Fibroblast of mammary gland (primary cell): ENCODE measurements around the gene ARHGEF11.

Experiments used
- DNase-seq: peaks from one replicate; pipeline ENCODE4 v3.0.0-alpha.2; 2010; ENCODE audit warnings: low read depth
- H3K4me3 ChIP-seq: 2 replicates; pipeline ENCODE4 v1.5.1; 2011; ENCODE audit warnings: low read depth, mild to moderate bottlenecking, low read length, moderate library complexity; ENCODE audit not compliant: control insufficient read depth
- TF ChIP-seq, protein P1 (sequence below): conservative IDR thresholded peaks from 2 replicates; pipeline ENCODE4 v1.5.1; 2011; ENCODE audit warnings: low read depth, low read length, inconsistent platforms; ENCODE audit not compliant: control insufficient read depth, insufficient read depth

ARHGEF11 gene

DNA sequence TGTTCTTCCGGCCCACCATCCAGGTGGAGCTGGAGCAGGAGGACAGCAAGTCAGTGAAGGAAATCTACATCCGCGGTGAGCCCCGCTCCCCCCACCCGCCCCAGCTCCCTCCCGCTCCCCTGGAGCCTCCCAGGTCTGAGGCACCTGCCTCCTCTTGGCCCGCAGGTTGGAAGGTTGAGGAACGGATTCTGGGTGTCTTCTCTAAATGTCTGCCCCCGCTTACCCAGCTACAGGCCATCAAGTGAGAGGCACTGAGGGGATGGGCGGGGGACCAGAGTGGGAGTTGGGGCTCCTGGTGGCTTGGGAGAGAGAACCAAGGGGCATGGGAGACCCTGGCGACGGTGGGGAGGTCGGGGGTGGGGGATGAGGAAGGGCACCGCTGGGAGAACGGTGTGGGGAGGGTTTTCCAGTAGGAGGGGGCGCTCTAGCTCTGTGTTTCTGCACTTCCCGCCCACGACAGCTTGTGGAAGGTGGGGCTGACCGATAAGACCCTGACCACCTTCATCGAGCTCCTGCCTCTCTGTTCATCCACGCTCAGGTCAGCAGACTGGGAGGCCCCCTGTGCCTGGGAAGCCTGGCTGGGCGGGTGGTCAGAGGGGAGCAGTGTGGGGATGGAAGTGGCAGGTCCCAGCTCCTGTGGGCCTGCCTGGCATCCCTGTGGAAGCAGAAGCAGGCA, 120.9 kb downstream of the ARHGEF11 start:
- H3K4me3 ChIP-seq: no peak overlapping the region
- TF ChIP-seq, protein P1, sequence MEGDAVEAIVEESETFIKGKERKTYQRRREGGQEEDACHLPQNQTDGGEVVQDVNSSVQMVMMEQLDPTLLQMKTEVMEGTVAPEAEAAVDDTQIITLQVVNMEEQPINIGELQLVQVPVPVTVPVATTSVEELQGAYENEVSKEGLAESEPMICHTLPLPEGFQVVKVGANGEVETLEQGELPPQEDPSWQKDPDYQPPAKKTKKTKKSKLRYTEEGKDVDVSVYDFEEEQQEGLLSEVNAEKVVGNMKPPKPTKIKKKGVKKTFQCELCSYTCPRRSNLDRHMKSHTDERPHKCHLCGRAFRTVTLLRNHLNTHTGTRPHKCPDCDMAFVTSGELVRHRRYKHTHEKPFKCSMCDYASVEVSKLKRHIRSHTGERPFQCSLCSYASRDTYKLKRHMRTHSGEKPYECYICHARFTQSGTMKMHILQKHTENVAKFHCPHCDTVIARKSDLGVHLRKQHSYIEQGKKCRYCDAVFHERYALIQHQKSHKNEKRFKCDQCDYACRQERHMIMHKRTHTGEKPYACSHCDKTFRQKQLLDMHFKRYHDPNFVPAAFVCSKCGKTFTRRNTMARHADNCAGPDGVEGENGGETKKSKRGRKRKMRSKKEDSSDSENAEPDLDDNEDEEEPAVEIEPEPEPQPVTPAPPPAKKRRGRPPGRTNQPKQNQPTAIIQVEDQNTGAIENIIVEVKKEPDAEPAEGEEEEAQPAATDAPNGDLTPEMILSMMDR: no peak
- no peak for DNase-seq

DNA sequence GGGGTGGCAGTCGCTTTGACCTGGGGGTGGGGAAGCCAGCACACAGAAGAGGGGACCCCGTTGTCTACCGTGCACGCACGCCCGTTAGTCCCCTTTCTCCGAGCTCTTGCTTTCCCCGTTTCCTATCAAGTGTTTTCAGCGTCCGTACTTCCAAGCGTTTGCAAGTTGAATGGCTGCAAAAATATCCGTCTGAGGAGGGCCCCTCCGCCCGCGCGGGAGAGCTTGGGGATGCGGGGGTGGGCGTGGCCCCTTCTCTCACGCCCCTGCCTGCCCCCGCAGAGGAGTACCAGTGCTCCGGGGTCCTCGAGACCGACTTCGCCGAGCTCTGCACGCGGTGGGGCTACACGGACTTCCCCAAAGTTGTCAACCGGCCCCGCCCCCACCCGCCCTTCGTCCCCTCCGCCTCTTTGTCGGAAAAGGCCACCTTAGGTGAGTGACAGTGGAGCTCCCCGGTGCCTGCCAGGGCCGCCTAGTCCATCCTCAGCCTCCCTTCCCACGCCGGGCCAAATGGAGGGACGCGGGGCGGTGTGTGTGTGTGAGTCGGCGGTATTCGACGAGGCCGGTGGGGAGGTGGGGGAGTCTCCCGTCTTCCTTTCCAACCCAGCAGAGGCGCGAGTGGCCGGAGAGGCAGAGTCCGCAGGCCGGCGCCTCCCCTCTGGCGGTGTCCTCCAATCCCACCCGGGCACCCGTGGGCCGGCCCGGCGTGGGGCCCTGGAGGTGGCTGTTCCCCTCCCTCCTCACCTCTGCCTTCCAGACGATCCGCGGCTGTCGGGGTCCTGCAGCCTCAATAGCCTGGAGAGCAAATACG, 121.7 kb downstream of the ARHGEF11 start:
- DNase-seq: no peak
- no peak overlapping the region for H3K4me3 ChIP-seq
- TF ChIP-seq, protein P1: no peak

GRCh38 chr1:156922986-156923669, 122.4 kb downstream of the ARHGEF11 start:
- no peak overlapping the region for H3K4me3 ChIP-seq
- TF ChIP-seq, protein P1: no peak
- no peak for DNase-seq

GRCh38 chr1:156921053-156921529, 124.5 kb downstream of the ARHGEF11 start:
- H3K4me3 ChIP-seq: no peak overlapping the region
- TF ChIP-seq, protein P1: no peak
- DNase-seq: no peak

- H3K4me3 ChIP-seq: peak within 1 kb of the TSS; percentile 27
- TF ChIP-seq, protein P1: peak; percentile 54
- DNase-seq: peak; percentile 70
Measured at GRCh38 chr1:156920233-156921052, 125.1 kb downstream of the ARHGEF11 start, which contains the start of gene LRRC71. Gene LRRC71, plus strand, starts transcription at chr1:156920632. Its CDS starts 172 bp downstream, at chr1:156920804.

DNA sequence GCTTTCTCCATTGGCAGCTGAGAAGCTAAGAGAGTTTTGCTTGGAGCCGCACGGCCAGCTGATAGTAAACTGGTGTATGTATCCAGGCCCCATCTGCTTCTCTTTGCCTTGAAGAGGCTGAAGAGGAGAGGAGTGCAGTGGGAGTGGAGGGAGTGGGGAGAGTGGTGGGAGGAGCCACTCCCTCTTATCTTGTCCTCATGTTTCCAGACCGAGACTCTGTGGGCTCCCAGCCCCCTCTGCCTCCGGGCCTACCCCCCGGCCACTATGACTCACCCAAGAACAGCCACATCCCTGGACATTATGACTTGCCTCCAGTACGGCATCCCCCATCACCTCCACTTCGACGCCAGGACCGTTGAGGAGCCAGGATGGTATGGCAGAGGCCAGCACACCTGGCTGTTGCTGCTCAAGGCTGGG, 131.1 kb downstream of the ARHGEF11 start:
- TF ChIP-seq, protein P1: no peak
- DNase-seq: peak; percentile 62
- no peak overlapping the region for H3K4me3 ChIP-seq
